MM.1S (cell line): ENCODE measurements around the gene CDCP2.

Experiments
- CTCF ChIP-seq: fragments of 300-600 bp; sonication (generic); IDR thresholded peaks from 2 replicates; pipeline ENCODE4 v1.5.1; 2016; ENCODE audit warnings: antibody characterized with exemption, low read length, mixed read lengths
- EZH2 ChIP-seq: fragments of 300-600 bp; sonication (generic); optimal IDR thresholded peaks from 2 replicates; pipeline ENCODE3; 2017; ENCODE audit warnings: low read depth, mild to moderate bottlenecking, antibody characterized with exemption, low read length, mixed read lengths
- EZH2phosphoT487 ChIP-seq: fragments of 300-600 bp; sonication (generic); IDR thresholded peaks from 2 replicates; pipeline ENCODE4 v1.6.1; 2018; ENCODE audit warnings: antibody characterized with exemption, low read length

- TF ChIP-seq CTCF, result no peak
- TF ChIP-seq EZH2, result no peak
- no peak for TF ChIP-seq EZH2phosphoT487
These were observed 13.1 kb downstream of the CDCP2 start for GRCh38 chr1:54139711-54140110.
